H1 (cell line): ENCODE data around the gene HOXB3. TPM values are rescaled to one million over a fixed set of nuclear protein-coding genes. Genes with fewer than 3 reads are reported as not detected.

ENCODE experiments used
- CTCF ChIA-PET: fragments of 300-600 bp; sonication (Branson Sonifier 250); formaldehyde crosslinking; loops from one replicate; lab custom pipeline; 2021; ENCODE audit not compliant: partially characterized antibody; lab: Charles Lee
- POLR2A ChIA-PET: fragments of 300-600 bp; sonication (Branson Sonifier 250); formaldehyde crosslinking; loops from one replicate; lab custom pipeline; 2021; ENCODE audit warnings: inconsistent platforms; ENCODE audit not compliant: partially characterized antibody; lab: Charles Lee
- DNase-seq, 2 experiments: peaks; one replicate each; pipeline versions ENCODE4 v3.0.0 to v3.0.0-alpha.2; 2010 to 2022; ENCODE audit warnings: low spot score in 2 of 2, low read depth in 1 of 2, mixed read lengths in 1 of 2
- FAIRE-seq: peaks from 2 replicates; lab custom pipeline; 2011; peaks lifted over from hg19 to GRCh38; lab: Jason Lieb, UNC
- H2AFZ ChIP-seq: 2 replicates; pipeline ENCODE4 v1.8.1; 2012; ENCODE audit warnings: low read length, inconsistent platforms
- H2AK5ac ChIP-seq: 2 replicates; pipeline ENCODE4 v1.6.1; 2013; ENCODE audit warnings: low read depth, low read length
- H2BK120ac ChIP-seq: replicated peaks from 2 replicates; pipeline ENCODE3; 2013; ENCODE audit warnings: low read depth, low read length, inconsistent platforms
- H2BK12ac ChIP-seq: 2 replicates; pipeline ENCODE4 v1.6.1; 2013; ENCODE audit warnings: low read depth, low read length
- H2BK15ac ChIP-seq: 2 replicates; pipeline ENCODE4 v1.6.1; 2013; ENCODE audit warnings: low read length
- H2BK20ac ChIP-seq: 2 replicates; pipeline ENCODE4 v1.6.1; 2013; ENCODE audit warnings: low read length
- H2BK5ac ChIP-seq: 2 replicates; pipeline ENCODE4 v1.6.1; 2013; ENCODE audit warnings: low read depth, low read length
- H3K14ac ChIP-seq: 2 replicates; pipeline ENCODE4 v1.6.1; 2013; ENCODE audit warnings: inconsistent platforms; ENCODE audit not compliant: insufficient read length
- H3K18ac ChIP-seq: 2 replicates; pipeline ENCODE4 v1.6.1; 2013; ENCODE audit warnings: low read length; ENCODE audit errors: extremely low read depth
- H3K23ac ChIP-seq: 2 replicates; pipeline ENCODE4 v1.6.1; 2013; ENCODE audit warnings: inconsistent platforms; ENCODE audit not compliant: insufficient read length
- H3K23me2 ChIP-seq: 2 replicates; pipeline ENCODE4 v1.6.1; 2013; ENCODE audit warnings: low read depth, low read length
- H3K27ac ChIP-seq: 2 replicates; pipeline ENCODE4 v1.6.1; 2011; ENCODE audit warnings: low read depth, low read length, inconsistent platforms
- H3K27me3 ChIP-seq, 4 experiments: replicated peaks in 1 of 4; 1 replicate in 1 of 4; 2 replicates in 3 of 4; pipeline versions ENCODE4 v1.6.1 to v1.8.1; 2011 to 2013; ENCODE audit warnings: low read length in 3 of 4, mild to moderate bottlenecking in 3 of 4, inconsistent platforms in 2 of 4, mixed read lengths in 2 of 4, moderate library complexity in 1 of 4; ENCODE audit not compliant: control insufficient read depth in 3 of 4, insufficient read depth in 3 of 4; ENCODE audit errors: extremely low read depth in 1 of 4
- H3K36me3 ChIP-seq, 4 experiments: 2 replicates each; pipeline versions ENCODE4 v1.6.1 to v1.8.1; 2011 to 2013; ENCODE audit warnings: mild to moderate bottlenecking in 4 of 4, low read length in 3 of 4, moderate library complexity in 2 of 4, control low read depth in 1 of 4, inconsistent platforms in 1 of 4; ENCODE audit not compliant: insufficient read depth in 4 of 4, control insufficient read depth in 2 of 4
- H3K4ac ChIP-seq: replicated peaks from 2 replicates; pipeline ENCODE3; 2013; ENCODE audit warnings: low read length, low read depth, mixed read lengths, inconsistent platforms; ENCODE audit not compliant: insufficient read length
- H3K4me1 ChIP-seq, 4 experiments: replicated peaks in 1 of 4; 1 replicate in 1 of 4; 2 replicates in 3 of 4; pipeline versions ENCODE4 v1.6.1 to v1.8.1; 2011 to 2013; ENCODE audit warnings: low read length in 3 of 4, inconsistent platforms in 2 of 4, mixed read lengths in 1 of 4; ENCODE audit not compliant: insufficient read depth in 4 of 4, control insufficient read depth in 3 of 4
- H3K4me2 ChIP-seq, 2 experiments: 2 replicates each; pipeline versions ENCODE4 v1.6.1 to v1.8.1; 2011 to 2013; ENCODE audit warnings: low read depth in 2 of 2, low read length in 2 of 2, control low read depth in 1 of 2, inconsistent platforms in 1 of 2, mild to moderate bottlenecking in 1 of 2; ENCODE audit not compliant: insufficient read depth in 1 of 2
- H3K4me3 ChIP-seq, 4 experiments: fragments of 200-600, 300-600 bp in 1 of 4; sonication (generic), shearing (Covaris generic), sonication (Bioruptor Twin) in 1 of 4; 2 replicates each; pipeline versions ENCODE4 v1.5.1 to v1.8.1; 2011 to 2016; ENCODE audit warnings: low read length in 4 of 4, low read depth in 3 of 4, control low read depth in 2 of 4, inconsistent platforms in 2 of 4, mild to moderate bottlenecking in 2 of 4, mixed read lengths in 1 of 4, moderate library complexity in 1 of 4; ENCODE audit not compliant: insufficient read depth in 2 of 4; ENCODE audit errors: extremely low read depth in 1 of 4
- H3K56ac ChIP-seq: replicated peaks from 2 replicates; pipeline ENCODE3; 2013; ENCODE audit warnings: low read depth, mild to moderate bottlenecking, mixed read lengths, low read length, inconsistent platforms; ENCODE audit not compliant: insufficient read length
- H3K79me1 ChIP-seq: 2 replicates; pipeline ENCODE4 v1.6.1; 2013; ENCODE audit warnings: low read depth, low read length, control low read depth
- H3K79me2 ChIP-seq, 2 experiments: 2 replicates each; pipeline versions ENCODE4 v1.6.1 to v1.8.1; 2012 to 2013; ENCODE audit warnings: low read length in 2 of 2, mild to moderate bottlenecking in 2 of 2, inconsistent platforms in 1 of 2; ENCODE audit not compliant: insufficient read depth in 2 of 2, control insufficient read depth in 1 of 2
- H3K9ac ChIP-seq, 4 experiments: replicated peaks in 1 of 4; 1 replicate in 1 of 4; 2 replicates in 3 of 4; pipeline versions ENCODE4 v1.6.1 to v1.8.1; 2011 to 2013; ENCODE audit warnings: low read depth in 3 of 4, low read length in 3 of 4, control low read depth in 2 of 4, mild to moderate bottlenecking in 2 of 4, moderate library complexity in 2 of 4, inconsistent platforms in 1 of 4; ENCODE audit errors: extremely low read depth in 1 of 4
- H3K9me3 ChIP-seq, 2 experiments: 2 replicates each; pipeline versions ENCODE4 v1.6.1 to v1.8.1; 2012 to 2013; ENCODE audit warnings: mild to moderate bottlenecking in 2 of 2, moderate library complexity in 2 of 2, control low read depth in 1 of 2, inconsistent platforms in 1 of 2, low read depth in 1 of 2, low read length in 1 of 2, mixed read lengths in 1 of 2; ENCODE audit not compliant: insufficient read depth in 2 of 2
- H4K20me1 ChIP-seq, 2 experiments: replicated peaks in 1 of 2; 2 replicates each; pipeline versions ENCODE3 to v1.8.1; 2011 to 2013; ENCODE audit warnings: inconsistent platforms in 2 of 2, low read length in 2 of 2, mild to moderate bottlenecking in 1 of 2; ENCODE audit not compliant: insufficient read depth in 2 of 2, control insufficient read depth in 1 of 2
- H4K5ac ChIP-seq: 2 replicates; pipeline ENCODE4 v1.6.1; 2013; ENCODE audit warnings: low read length, low read depth, mixed read lengths, inconsistent platforms; ENCODE audit not compliant: insufficient read length
- H4K8ac ChIP-seq: 2 replicates; pipeline ENCODE4 v1.8.0; 2013; ENCODE audit warnings: mild to moderate bottlenecking, moderate library complexity, low read length, inconsistent platforms; ENCODE audit not compliant: insufficient read depth; ENCODE audit errors: extremely low read depth
- H4K91ac ChIP-seq: replicated peaks from 2 replicates; pipeline ENCODE3; 2013; ENCODE audit warnings: low read length, mixed read lengths, inconsistent platforms; ENCODE audit not compliant: insufficient read length
- ASH2L ChIP-seq: fragments of 200-600, 300-600 bp; sonication (generic); IDR thresholded peaks from one replicate; pipeline ENCODE4 v1.7.1; 2017; ENCODE audit warnings: low read length
- FOSL1 ChIP-seq: IDR thresholded peaks from 2 replicates; pipeline ENCODE4 v1.6.1; 2011; ENCODE audit warnings: mild to moderate bottlenecking, low read depth, low read length, moderate library complexity; ENCODE audit not compliant: insufficient read depth
- PHF8 ChIP-seq: fragments of 200-600 bp; sonication (generic); conservative IDR thresholded peaks from 2 replicates; pipeline ENCODE4 v1.7.1; 2012; ENCODE audit warnings: low read depth, mild to moderate bottlenecking, inconsistent platforms, low read length, moderate library complexity
- RNF2 ChIP-seq: fragments of 200-900, 300-1000 bp; sonication (generic); IDR thresholded peaks from 2 replicates; pipeline ENCODE4 v1.7.1; 2016; ENCODE audit warnings: borderline replicate concordance, low read depth, mild to moderate bottlenecking, antibody characterized with exemption, low read length; ENCODE audit not compliant: poor library complexity, severe bottlenecking; ENCODE audit errors: missing control alignments
- RXRA ChIP-seq: IDR thresholded peaks from 2 replicates; pipeline ENCODE4 v1.6.1; 2011; ENCODE audit warnings: low read depth, mild to moderate bottlenecking, low read length, moderate library complexity; ENCODE audit not compliant: insufficient read depth
- SP4 ChIP-seq: IDR thresholded peaks from 2 replicates; pipeline ENCODE4 v1.6.1; 2012; ENCODE audit warnings: low read length, inconsistent platforms
- TAF1 ChIP-seq: IDR thresholded peaks from 2 replicates; pipeline ENCODE4 v1.6.1; 2011; ENCODE audit warnings: mild to moderate bottlenecking, low read depth, low read length
- TCF12 ChIP-seq: IDR thresholded peaks from 2 replicates; pipeline ENCODE4 v1.6.1; 2011; ENCODE audit warnings: low read depth, mild to moderate bottlenecking, low read length
- WGBS, 2 experiments: shearing (Covaris generic) in 1 of 2; methylation state at CpG; one replicate each; pipeline versions ENCODE4 v1.1.6 to v1.1.7; 2013 to 2015; ENCODE audit warnings: low lambda C conversion rate in 2 of 2, mixed read lengths in 2 of 2, inconsistent platforms in 1 of 2, low coverage in 1 of 2, missing lambda C conversion rate in 1 of 2; ENCODE audit not compliant: insufficient replicate concordance in 2 of 2, insufficient coverage in 1 of 2, insufficient read length in 1 of 2; ENCODE audit errors: extremely low coverage in 1 of 2, missing lambda C conversion rate in 1 of 2; 5-methylcytosine and 5-hydroxymethylcytosine counted together
- polyA plus RNA-seq, 7 experiments: library from polyadenylated mRNA; depleted of rRNA in 3 of 7; stranded (reverse) in 5 of 7; unstranded in 2 of 7; fragments of >200 nt in 5 of 7; fragments of 200-250 nt in 2 of 7; gene quantifications; 1 replicate in 5 of 7; 2 replicates in 1 of 7; 4 replicates in 1 of 7; pipeline versions ENCODE4 v1.2.1 to v1.2.3, GENCODE V29; 2011 to 2013; ENCODE audit warnings: missing spikeins in 2 of 7, mixed read lengths in 2 of 7
- total RNA-seq: library from RNA; stranded (reverse); fragmentation: NEBNext Ultra II Directional; extraction: Animal tissue kit (Norgen Biotek cat#: 25700); gene quantifications from 2 replicates; pipeline ENCODE4 v1.2.1, GENCODE V29; 2021

Gene HOXB3
- total and polyA plus RNA-seq, 2 of the 8 experiments (the other 6 are each of a cell fraction or from before 2014, with no cell fraction given) = not detected

DNA sequence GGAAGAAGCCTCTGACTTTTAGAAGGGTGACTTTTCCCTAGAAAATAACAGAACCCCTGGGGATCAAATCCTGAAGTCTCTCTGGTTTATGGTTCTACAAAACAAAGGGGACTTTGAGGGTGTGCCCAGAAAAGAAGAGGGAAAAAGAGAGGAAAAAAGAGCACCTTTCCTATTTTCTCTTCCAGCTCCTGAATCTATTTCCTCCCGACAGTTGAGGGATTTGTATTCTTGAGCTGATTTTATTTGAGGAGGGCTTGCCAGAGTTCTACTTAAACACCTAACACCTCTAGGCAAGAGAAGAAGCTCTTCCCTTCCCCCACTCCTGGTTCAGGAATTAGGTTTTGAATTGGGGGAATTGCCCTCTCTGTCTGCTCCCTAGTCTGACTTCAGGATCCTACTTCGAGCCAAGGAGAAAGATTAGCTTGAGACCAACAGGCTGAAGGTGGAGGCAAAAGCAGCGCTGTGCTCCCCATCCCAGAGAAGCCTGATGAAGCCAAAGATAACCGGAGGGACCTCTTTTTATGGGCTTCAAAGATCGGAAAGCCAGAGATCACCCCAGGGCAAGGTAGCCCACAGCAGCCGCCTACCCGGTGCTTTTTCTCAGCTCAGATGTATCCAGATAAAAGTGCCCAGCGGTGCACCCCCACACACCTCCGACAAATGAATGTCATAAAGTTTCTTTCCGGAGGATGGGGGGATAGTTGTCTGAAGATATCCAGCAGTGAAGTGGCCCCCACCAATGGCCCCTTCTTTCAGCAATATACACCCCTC, 796 bp downstream of the HOXB3 start:
- FAIRE-seq (no peak), DNase-seq (no peak)
- no peak overlapping the region for H2AK5ac ChIP-seq
- peaks cover 23 to 37% of the 10 kb centered on the region in 2 experiments for H4K20me1 ChIP-seq
- H3K18ac ChIP-seq = no peak overlapping the region; the same call in 1 of the 2 replicates
- H2BK5ac ChIP-seq = no peak overlapping the region
- H3K4me3 ChIP-seq = no peak overlapping the region
- H3K4me2 ChIP-seq = no peak overlapping the region
- H3K9me3 ChIP-seq = no peaks in the 10 kb centered on the region; a peak in 1 of 4 replicates
- peaks cover 96 to 100% (median 99%) of the 10 kb centered on the region in 4 experiments for H3K27me3 ChIP-seq
- no peak overlapping the region for H4K91ac ChIP-seq
- H3K79me2 ChIP-seq = no peaks in the 10 kb centered on the region
- H2BK12ac ChIP-seq = no peak overlapping the region
- no peak overlapping the region for H4K5ac ChIP-seq
- H4K8ac ChIP-seq = no peak overlapping the region
- peaks cover 0 to 6% (median 1%) of the 10 kb centered on the region in 4 experiments; a peak in 5 of 7 replicates for H3K4me1 ChIP-seq
- TF ChIP-seq PHF8 (no peak), RXRA (no peak), TCF12 (no peak), ASH2L (no peak), TAF1 (no peak), FOSL1 (no peak), SP4 (no peak), RNF2 (no peak)
- H3K56ac ChIP-seq = no peak overlapping the region
- 16% methylated on average over 10 of the region's 10 CpGs; no CpG with 5 or more reads in 1 of the 2 experiments for WGBS, 2 experiments
- ChIA-PET CTCF (interaction anchor here (0.7 to 4.7 kb wide), 17 partner anchors 9 to 374 kb away, joined by 3 to 24 read pairs (median 3); no protein-coding TSS in a partner anchor), POLR2A (no interaction called here)
- no peak overlapping the region for H2BK120ac ChIP-seq
- no peak overlapping the region for H3K23ac ChIP-seq
- H3K4ac ChIP-seq = no peak overlapping the region
- H3K27ac ChIP-seq = no peak overlapping the region
- no peaks in the 10 kb centered on the region for H3K23me2 ChIP-seq
- H3K79me1 ChIP-seq = no peaks in the 10 kb centered on the region
- H2AFZ ChIP-seq = no peak overlapping the region
- H3K14ac ChIP-seq = no peak overlapping the region
- H2BK15ac ChIP-seq = no peak overlapping the region
- no peak overlapping the region for H2BK20ac ChIP-seq
- no peak overlapping the region for H3K9ac ChIP-seq
- H3K36me3 ChIP-seq = peaks cover 0 to 6% (median 0%) of the 10 kb centered on the region in 4 experiments; a peak in 1 of 8 replicates
